Esophagus muscularis mucosa (tissue), 4 donors: ENCODE data around the gene PML.

Experiments used
- CTCF ChIP-seq, 3 experiments: fragments of 200-600 bp in 2 of 3; fragments of 450-650 bp in 1 of 3; sonication (generic) in 2 of 3; IDR thresholded peaks; one replicate each; pipeline ENCODE4 v1.5.1; 2017 to 2019; ENCODE audit warnings: antibody characterized with exemption in 3 of 3, mild to moderate bottlenecking in 2 of 3, moderate library complexity in 1 of 3
- EP300 ChIP-seq: sonication (generic); formaldehyde crosslinking; IDR thresholded peaks from one replicate; pipeline ENCODE4 v1.6.1; 2017; ENCODE audit warnings: antibody characterized with exemption
- POLR2A ChIP-seq: fragments of 450-650 bp; IDR thresholded peaks from one replicate; pipeline ENCODE4 v1.6.1; 2017; ENCODE audit warnings: antibody characterized with exemption, moderate library complexity, mild to moderate bottlenecking, low read depth
- POLR2AphosphoS5 ChIP-seq, 2 donors: sonication (generic); formaldehyde crosslinking; IDR thresholded peaks; one replicate each; pipeline ENCODE4 v1.6.1; 2017; ENCODE audit warnings: antibody characterized with exemption in 2 of 2

GRCh38 chr15:73979636-73980035 lies 14.9 kb upstream of the PML start:
- TF ChIP-seq CTCF (IDR thresholded peaks at IDR 0.05) (no peak), POLR2AphosphoS5 (IDR thresholded peaks at IDR 0.05) (no peak), POLR2A (no peak), EP300 (no peak)
